GM12891 (cell line): ENCODE results near the gene IDH3G.
"Not testable (repeated sequence)": the region's sequence is repeated elsewhere in the genome, so short reads cannot be mapped to it uniquely, and the experiment has no call there.

Source experiments
- POLR2AphosphoS5 ChIP-seq: IDR thresholded peaks from 2 replicates; pipeline ENCODE4 v1.6.1; 2011; ENCODE audit warnings: low read depth, low read length, control low read depth
- TAF1 ChIP-seq: IDR thresholded peaks from 2 replicates; pipeline ENCODE4 v1.6.1; 2011; ENCODE audit warnings: low read depth, low read length, control low read depth

DNA sequence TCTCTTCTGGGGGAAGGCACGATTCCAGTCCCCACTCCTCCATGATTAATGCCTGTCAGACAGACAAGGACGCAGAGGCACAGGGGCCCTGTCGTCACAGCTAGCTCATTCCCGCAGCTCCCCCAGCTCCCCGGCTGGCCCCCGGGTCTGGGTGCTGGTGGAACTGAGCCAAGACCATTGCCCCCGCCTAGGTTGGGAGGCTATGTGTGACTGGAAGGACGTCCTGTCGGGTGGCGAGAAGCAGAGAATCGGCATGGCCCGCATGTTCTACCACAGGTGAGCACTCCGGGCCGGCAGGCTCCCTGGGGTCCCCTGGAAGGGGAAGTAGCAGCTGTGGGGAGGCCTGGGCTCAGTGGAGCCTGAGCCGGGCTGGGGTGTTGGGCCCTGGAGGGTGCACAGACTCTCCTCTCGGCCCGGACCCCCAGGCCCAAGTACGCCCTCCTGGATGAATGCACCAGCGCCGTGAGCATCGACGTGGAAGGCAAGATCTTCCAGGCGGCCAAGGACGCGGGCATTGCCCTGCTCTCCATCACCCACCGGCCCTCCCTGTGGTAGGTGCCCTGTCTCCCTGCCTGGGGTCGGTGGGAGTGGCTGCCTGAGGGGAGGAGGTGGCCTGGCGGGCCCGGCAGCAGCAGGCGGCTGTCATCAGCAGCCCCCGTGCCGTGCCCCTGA lies 51.2 kb downstream of the IDH3G start:
- not testable (repeated sequence) for TF ChIP-seq TAF1, POLR2AphosphoS5
